GM19238 (cell line): ENCODE data around the gene TAGLN.
"Not testable (repeated sequence)": the region's sequence is repeated elsewhere in the genome, so short reads cannot be mapped to it uniquely, and the experiment has no call there.

ENCODE experiments used
- DNase-seq: peaks from one replicate; pipeline ENCODE4 v3.0.0; 2011; ENCODE audit warnings: low spot score; ENCODE audit not compliant: insufficient read length

The TAGLN gene

GRCh38 chr11:117195761-117196160 lies 3.4 kb upstream of the TAGLN start:
- no peak for DNase-seq

DNA sequence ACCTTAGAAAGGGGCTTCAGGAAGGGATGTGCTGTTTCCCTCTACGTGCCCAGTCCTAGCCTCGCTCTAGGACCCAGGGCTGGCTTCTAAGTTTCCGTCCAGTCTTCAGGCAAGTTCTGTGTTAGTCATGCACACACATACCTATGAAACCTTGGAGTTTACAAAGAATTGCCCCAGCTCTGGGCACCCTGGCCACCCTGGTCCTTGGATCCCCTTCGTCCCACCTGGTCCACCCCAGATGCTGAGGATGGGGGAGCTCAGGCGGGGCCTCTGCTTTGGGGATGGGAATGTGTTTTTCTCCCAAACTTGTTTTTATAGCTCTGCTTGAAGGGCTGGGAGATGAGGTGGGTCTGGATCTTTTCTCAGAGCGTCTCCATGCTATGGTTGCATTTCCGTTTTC lies 2.2 kb upstream of the TAGLN start:
- no peak for DNase-seq

- DNase-seq: no peak
Measured at GRCh38 chr11:117197516-117198456, 1.4 kb upstream of the TAGLN start.

- no peak for DNase-seq
Measured at GRCh38 chr11:117198613-117199012, 557 bp upstream of the TAGLN start.

DNA sequence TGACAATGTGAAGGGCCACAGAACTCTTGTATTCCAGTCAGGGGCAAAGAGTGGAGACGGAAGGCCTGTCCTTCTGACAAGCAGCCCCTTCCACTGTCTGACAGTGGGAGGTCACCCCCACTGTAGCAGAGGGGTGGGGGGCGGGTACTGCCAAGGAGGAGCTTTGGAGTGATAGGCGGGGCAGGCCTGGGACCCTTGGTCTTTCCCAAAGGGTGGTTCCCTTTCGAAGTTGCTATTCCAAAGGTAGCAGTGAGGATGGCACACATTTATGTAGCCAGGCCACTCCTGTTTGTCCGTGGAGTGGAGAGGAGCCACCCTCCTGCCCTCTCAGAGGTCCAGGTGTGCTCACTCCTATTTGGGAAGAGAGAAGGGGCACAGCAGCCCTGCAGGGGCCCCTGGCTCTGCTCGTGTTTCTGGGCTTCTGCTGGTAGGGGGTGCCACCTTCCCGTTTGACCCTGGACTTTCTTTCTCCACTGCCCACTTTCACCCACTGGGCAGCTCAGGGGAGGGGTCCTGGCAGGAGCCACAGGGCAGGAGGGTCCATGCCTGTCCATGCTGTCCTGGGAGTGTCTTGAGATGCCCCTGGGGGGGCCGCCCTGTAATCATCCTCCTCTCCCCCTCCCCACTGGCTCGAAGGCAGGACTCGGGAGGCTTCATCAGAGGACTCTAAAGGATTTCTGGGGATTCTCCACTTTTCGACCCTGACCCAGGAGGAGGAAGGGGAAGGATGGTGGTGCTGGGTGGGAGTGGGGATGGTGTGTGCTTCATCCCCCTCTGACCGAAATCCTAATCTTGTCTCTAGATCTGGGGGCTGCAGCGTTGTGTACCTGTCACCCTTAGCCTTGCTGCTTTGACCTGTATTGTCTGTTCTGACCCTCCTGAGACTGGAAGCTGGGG lies 994 bp downstream of the TAGLN start:
- DNase-seq: no peak

- DNase-seq: no peak
Measured at GRCh38 chr11:117200813-117201657, 1.9 kb downstream of the TAGLN start.

DNA sequence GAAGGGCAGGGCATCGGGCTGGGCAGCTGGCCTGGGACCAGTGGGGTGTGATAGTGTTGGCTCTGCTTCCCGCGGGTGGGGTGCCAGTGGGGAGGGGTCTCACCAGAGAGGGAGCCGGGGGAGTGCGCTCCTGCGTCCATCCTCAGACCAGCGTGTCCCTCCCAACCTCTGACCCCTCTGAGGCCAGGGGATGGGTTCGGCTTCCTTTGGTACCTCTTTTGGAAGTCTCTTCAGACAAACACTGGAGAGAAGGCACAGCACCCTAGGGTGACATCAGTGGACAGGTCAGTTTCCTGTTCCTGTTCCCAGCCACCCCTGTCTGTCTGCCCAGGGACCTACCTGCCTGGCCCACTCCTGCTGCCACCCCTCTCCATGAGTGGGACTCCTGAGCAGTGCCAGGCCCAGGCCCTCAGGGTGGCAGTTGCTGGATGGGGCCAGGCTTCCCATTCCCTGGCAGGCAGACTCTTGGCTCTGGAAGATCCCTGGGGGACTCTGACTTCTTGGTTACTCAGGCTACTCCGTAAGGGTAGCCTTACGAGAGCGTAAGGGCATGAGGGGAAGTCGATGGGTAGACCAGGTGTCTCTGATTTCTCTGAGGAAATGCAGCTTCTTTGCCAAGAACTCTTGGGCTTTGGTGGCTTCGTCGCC lies 2.6 kb downstream of the TAGLN start:
- no peak for DNase-seq

DNA sequence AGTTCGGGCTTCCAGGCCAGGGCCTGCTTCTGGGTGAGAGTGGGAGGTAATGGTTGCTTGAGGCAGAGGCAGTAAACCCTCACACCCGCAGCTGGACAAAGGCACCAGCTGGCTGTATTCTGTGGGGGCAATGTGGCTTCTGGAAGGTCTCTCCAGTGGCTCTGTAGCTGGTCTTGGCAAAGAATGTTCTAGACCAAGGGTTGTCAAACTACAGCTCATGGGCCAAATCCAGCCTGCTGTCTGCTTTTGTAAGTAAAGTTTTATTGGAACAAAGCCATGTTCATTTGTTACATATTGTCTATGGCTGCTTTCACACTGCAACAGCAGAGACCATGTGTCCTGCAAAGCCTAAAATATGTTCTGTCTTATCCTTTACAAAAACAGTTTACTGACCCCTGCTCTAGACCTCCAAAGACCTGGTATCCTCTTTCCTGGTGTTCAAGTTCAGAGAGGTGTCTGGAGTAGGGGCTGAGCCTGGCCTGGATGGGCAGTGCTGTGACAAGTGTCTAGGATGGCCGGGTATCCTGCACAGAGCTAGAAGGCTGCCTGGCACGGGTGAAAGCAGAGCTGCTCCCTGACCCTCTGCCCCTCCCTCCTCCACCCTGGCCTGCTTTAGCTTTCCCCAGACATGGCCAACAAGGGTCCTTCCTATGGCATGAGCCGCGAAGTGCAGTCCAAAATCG lies 3.4 kb downstream of the TAGLN start:
- no peak for DNase-seq

DNA sequence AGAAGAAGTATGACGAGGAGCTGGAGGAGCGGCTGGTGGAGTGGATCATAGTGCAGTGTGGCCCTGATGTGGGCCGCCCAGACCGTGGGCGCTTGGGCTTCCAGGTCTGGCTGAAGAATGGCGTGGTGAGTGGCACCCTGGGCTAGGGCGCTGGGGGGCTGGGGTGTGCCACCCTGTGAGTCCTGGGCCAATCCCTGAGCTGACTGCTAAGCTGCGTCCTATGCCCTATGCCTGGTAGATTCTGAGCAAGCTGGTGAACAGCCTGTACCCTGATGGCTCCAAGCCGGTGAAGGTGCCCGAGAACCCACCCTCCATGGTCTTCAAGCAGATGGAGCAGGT lies 3.9 kb downstream of the TAGLN start:
- DNase-seq: no peak

DNA sequence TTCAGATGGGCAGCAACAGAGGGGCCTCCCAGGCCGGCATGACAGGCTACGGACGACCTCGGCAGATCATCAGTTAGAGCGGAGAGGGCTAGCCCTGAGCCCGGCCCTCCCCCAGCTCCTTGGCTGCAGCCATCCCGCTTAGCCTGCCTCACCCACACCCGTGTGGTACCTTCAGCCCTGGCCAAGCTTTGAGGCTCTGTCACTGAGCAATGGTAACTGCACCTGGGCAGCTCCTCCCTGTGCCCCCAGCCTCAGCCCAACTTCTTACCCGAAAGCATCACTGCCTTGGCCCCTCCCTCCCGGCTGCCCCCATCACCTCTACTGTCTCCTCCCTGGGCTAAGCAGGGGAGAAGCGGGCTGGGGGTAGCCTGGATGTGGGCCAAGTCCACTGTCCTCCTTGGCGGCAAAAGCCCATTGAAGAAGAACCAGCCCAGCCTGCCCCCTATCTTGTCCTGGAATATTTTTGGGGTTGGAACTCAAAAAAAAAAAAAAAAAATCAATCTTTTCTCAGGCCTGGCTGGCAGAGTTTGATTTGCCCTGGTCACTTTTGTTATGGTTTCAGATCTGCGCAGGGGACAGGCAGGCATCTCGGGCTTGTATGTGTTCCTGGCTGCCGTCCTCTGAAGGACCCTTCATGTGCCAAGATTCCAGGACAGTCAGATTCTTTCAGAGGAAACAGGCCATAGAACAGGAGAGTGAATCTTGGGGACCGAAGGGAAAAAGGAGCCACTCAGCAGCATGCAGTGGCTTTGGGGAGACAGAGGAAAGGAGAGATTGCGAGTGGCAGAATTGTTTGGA lies 5.3 kb downstream of the TAGLN start:
- DNase-seq: no peak

DNA sequence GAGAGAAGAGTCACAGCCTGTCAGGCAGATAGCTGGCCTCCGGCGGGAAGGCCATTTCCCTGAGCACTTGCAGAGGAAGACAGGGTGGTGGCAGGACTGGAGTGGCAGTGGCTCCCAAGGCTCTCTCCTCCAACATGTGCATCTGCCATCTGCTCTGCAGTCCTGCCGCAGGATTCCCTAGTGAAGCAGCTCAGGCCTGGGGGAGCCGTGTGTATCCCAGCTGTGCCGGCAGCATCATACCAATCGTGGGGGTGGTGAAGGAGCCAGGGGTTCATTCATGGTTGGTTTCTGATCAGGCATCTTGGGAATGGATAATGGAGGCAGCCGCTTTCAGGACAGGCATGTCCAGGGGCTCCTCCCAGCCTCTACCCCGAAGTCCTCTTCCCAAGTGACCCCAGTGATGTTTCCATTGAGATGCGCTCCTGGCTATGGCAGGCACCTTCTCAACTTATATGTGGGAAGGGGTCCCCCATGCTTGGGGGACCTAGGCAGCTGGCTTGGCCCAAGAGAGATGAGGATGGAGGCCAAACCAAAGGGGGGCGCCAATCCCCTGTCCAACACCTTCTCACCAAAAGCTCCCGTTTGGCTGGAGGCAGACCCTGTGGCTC lies 6.1 kb downstream of the TAGLN start:
- no peak for DNase-seq

- DNase-seq: not testable (repeated sequence)
Measured at GRCh38 chr11:117206111-117206510, 6.9 kb downstream of the TAGLN start.

DNA sequence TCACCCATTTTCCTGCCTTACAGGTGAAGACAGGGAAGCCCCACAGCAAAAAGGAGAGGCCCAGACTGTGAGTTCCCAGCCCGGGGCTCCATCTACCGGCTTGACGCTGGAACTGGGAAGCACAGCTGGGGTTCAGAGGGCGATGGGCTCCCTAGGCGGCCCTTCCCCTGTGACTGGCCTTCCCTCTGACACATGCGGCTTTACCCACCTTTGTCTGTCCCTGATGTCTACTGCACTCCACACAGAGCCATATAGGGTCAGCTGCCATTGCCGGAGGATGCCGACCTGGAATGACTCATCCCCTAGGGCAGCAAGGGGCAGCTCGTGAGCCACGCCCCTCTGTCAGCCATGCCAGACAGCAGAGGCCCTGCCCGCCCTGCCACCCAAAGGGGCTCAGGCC lies 7.7 kb downstream of the TAGLN start:
- not testable (repeated sequence) for DNase-seq

GRCh38 chr11:117207481-117207880 lies 8.3 kb downstream of the TAGLN start:
- DNase-seq: not testable (repeated sequence)

GRCh38 chr11:117208710-117209109 lies 9.5 kb downstream of the TAGLN start:
- not testable (repeated sequence) for DNase-seq

DNA sequence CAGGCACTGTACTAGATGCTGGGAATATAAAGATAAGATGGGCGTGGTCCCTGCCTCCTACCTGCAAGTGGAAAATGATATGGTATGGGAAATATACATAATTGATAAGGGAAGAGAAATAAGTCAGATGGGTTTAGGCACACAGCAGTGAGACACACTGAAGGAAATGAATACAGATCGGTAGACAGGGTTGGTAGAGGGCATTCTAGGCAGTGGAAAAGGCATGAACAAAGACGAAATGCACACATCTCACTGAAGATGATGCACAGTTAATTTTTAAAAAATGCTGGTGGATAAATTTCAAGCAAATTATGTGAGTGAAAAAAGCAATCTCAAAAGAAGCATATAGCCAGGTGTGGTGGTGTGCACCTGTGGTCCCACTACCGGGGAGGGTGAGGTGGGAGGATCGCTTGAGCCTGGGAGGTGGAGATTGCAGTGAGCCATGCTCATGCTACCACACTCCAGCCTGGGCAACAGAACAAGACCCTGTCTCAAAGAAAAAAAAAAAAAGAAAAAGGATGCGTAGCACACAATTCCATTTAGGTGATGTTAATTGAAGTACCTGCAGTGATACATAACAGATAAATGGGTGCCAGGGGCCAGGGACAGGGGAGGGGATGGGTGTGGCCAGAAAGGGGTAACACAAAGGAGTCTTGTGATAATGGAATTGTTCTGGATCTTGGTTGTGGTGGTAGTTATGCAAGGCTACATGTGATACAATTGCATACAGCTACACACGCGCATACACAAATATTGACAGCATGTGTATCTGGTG lies 10.4 kb downstream of the TAGLN start:
- not testable (repeated sequence) for DNase-seq

GRCh38 chr11:117210620-117211019 lies 11.4 kb downstream of the TAGLN start:
- DNase-seq: no peak

DNA sequence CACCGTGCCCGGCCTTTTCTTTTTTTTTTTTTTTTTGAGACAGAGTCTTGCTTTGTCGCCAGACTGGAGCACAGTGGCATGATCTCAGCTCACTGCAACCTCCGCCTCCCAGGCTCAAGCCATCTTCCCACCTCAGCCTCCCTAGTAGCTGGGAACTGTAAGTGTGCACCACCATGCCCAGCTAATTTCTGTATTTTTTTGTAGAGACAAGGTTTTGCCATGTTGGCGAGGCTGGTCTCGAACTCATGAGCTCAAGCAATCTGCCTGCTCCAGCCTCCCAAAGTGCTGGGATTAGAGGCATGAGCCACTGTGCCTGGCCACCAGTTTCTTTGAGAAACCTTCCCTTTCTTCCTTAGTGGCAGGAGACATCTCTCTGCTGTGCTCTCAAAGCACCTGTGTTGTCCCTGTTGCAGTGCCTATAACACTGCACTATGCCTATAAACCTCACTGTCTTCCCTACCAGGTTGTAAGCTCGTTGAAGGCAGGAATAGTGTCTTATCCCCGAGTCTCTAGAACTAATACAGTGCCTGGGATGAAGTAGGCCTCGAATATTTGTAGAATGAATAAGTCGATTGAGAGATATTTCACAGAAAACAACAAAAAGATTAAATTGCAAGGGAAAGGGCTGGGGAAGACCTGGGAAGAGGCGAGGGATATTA lies 13.7 kb downstream of the TAGLN start:
- no peak for DNase-seq
